IMR-90 (cell line): Measurements from ENCODE around the gene JPT2. TPM values are rescaled to one million over a fixed set of nuclear protein-coding genes. Genes with fewer than 3 reads are reported as not detected.
"Not testable (repeated sequence)": the region's sequence is repeated elsewhere in the genome, so short reads cannot be mapped to it uniquely, and the experiment has no call there.

Experiments used
- ATAC-seq: fragments of 200-7000 bp; cut with Tn5 transposase; 2 replicates; pipeline ENCODE4 v1.9.1; 2020; ENCODE audit warnings: low read depth, mild to moderate bottlenecking, moderate library complexity
- BruUV-seq: library from RNA; stranded (reverse); fragments of 400-500 nt; replicated peaks from 2 replicates; lab custom pipeline; 2021; lab: Mats Ljungman, UMichigan
- CTCF ChIA-PET: fragments of 300-600 bp; formaldehyde crosslinking; extraction: SDS; loops from one replicate; lab custom pipeline; 2021; ENCODE audit warnings: antibody characterized with exemption; lab: Yijun Ruan, JAX
- POLR2A ChIA-PET: fragments of 300-600 bp; sonication (Branson Sonifier 250); formaldehyde crosslinking; loops from one replicate; lab custom pipeline; 2022; ENCODE audit warnings: antibody characterized with exemption; ENCODE audit not compliant: unreplicated experiment; lab: Charles Lee
- DNase-seq: peaks from one replicate; pipeline ENCODE4 v3.0.0; 2013
- H2AFZ ChIP-seq: replicated peaks from 2 replicates; pipeline ENCODE3; 2013; ENCODE audit warnings: low read length, mild to moderate bottlenecking; ENCODE audit not compliant: poor library complexity
- H2AK5ac ChIP-seq: 2 replicates; pipeline ENCODE4 v1.6.1; 2013; ENCODE audit warnings: low read depth, low read length, inconsistent platforms
- H2AK9ac ChIP-seq: replicated peaks from 2 replicates; pipeline ENCODE3; 2013; ENCODE audit warnings: mild to moderate bottlenecking, low read depth, low read length, moderate library complexity; ENCODE audit not compliant: poor library complexity
- H2BK120ac ChIP-seq: 2 replicates; pipeline ENCODE4 v1.6.1; 2013; ENCODE audit warnings: low read depth, low read length, inconsistent platforms
- H2BK15ac ChIP-seq: 3 replicates; pipeline ENCODE4 v1.6.1; 2013; ENCODE audit warnings: low read depth, low read length, inconsistent platforms
- H2BK20ac ChIP-seq: 2 replicates; pipeline ENCODE4 v1.6.1; 2013; ENCODE audit warnings: low read depth, mild to moderate bottlenecking, inconsistent platforms, low read length, moderate library complexity
- H2BK5ac ChIP-seq: 2 replicates; pipeline ENCODE4 v1.6.1; 2013; ENCODE audit warnings: mild to moderate bottlenecking, low read depth, low read length, inconsistent platforms; ENCODE audit not compliant: poor library complexity, severe bottlenecking
- H3K14ac ChIP-seq: replicated peaks from 2 replicates; pipeline ENCODE4 v1.6.1; 2013; ENCODE audit warnings: low read depth, low read length, inconsistent platforms
- H3K18ac ChIP-seq: 2 replicates; pipeline ENCODE4 v1.6.1; 2013; ENCODE audit warnings: low read depth, low read length, control low read depth
- H3K23ac ChIP-seq: 2 replicates; pipeline ENCODE4 v1.6.1; 2013; ENCODE audit warnings: low read depth, low read length, inconsistent platforms
- H3K27ac ChIP-seq: 2 replicates; pipeline ENCODE4 v1.5.1; 2013; ENCODE audit warnings: mild to moderate bottlenecking, control low read depth, low read length; ENCODE audit not compliant: insufficient read depth
- H3K27me3 ChIP-seq: 2 replicates; pipeline ENCODE4 v1.6.1; 2013; ENCODE audit warnings: low read length; ENCODE audit not compliant: control insufficient read depth, insufficient read depth
- H3K36me3 ChIP-seq: 2 replicates; pipeline ENCODE4 v1.6.1; 2013; ENCODE audit warnings: low read length, mixed read lengths; ENCODE audit not compliant: control insufficient read depth, insufficient read depth
- H3K4ac ChIP-seq: 2 replicates; pipeline ENCODE4 v1.6.1; 2013; ENCODE audit warnings: low read depth, low read length, inconsistent platforms
- H3K4me1 ChIP-seq: 2 replicates; pipeline ENCODE4 v1.6.1; 2013; ENCODE audit warnings: low read length, mixed read lengths; ENCODE audit not compliant: control insufficient read depth, insufficient read depth
- H3K4me2 ChIP-seq: 2 replicates; pipeline ENCODE4 v1.6.1; 2013; ENCODE audit warnings: low read depth, mild to moderate bottlenecking, control low read depth, low read length, moderate library complexity
- H3K4me3 ChIP-seq: 2 replicates; pipeline ENCODE4 v1.5.1; 2013; ENCODE audit warnings: low read depth, mild to moderate bottlenecking, control low read depth, low read length, moderate library complexity; ENCODE audit not compliant: insufficient read depth
- H3K56ac ChIP-seq: 2 replicates; pipeline ENCODE4 v1.6.1; 2013; ENCODE audit warnings: low read length, inconsistent platforms; ENCODE audit not compliant: insufficient read depth; ENCODE audit errors: extremely low read depth
- H3K79me1 ChIP-seq, 2 experiments: 2 replicates each; pipeline ENCODE4 v1.6.1; 2013; ENCODE audit warnings: low read length in 2 of 2, inconsistent platforms in 1 of 2, low read depth in 1 of 2
- H3K9ac ChIP-seq: 2 replicates; pipeline ENCODE4 v1.6.1; 2013; ENCODE audit warnings: low read depth, low read length, control low read depth
- H3K9me1 ChIP-seq: 2 replicates; pipeline ENCODE4 v1.6.1; 2013; ENCODE audit warnings: low read length, inconsistent platforms; ENCODE audit not compliant: insufficient read depth
- H3K9me3 ChIP-seq: 2 replicates; pipeline ENCODE4 v1.6.1; 2013; ENCODE audit warnings: low read length; ENCODE audit not compliant: control insufficient read depth, insufficient read depth
- H4K20me1 ChIP-seq: 2 replicates; pipeline ENCODE4 v1.6.1; 2013; ENCODE audit warnings: low read length, inconsistent platforms; ENCODE audit not compliant: insufficient read depth
- H4K5ac ChIP-seq: 2 replicates; pipeline ENCODE4 v1.6.1; 2013; ENCODE audit warnings: mild to moderate bottlenecking, low read depth, low read length, control low read depth
- H4K8ac ChIP-seq, 2 experiments: 2 replicates each; pipeline ENCODE4 v1.6.1; 2013; ENCODE audit warnings: low read depth in 2 of 2, low read length in 2 of 2, control low read depth in 1 of 2, inconsistent platforms in 1 of 2
- H4K91ac ChIP-seq: 2 replicates; pipeline ENCODE4 v1.6.1; 2013; ENCODE audit warnings: low read depth, low read length, inconsistent platforms; ENCODE audit not compliant: insufficient read depth
- WGBS, 2 experiments: methylation state at CpG; one replicate each; pipeline versions ENCODE4 v1.1.5 to v1.1.7; 2013; ENCODE audit warnings: missing lambda C conversion rate in 2 of 2; ENCODE audit not compliant: insufficient read length in 1 of 2; ENCODE audit errors: extremely low coverage in 2 of 2; 5-methylcytosine and 5-hydroxymethylcytosine counted together
- dilution Hi-C: fragments of 300-500 bp; cut with HindIII; formaldehyde crosslinking; loops from one replicate; pipeline ENCODE4 v1.14.3; 2018; ENCODE audit warnings: low sequenced_read_pairs; ENCODE audit not compliant: unreplicated experiment
- in situ Hi-C: fragments of 300-500 bp; cut with MboI; formaldehyde crosslinking; loops from 3 replicates; pipeline ENCODE4 v1.14.3; 2019; ENCODE audit warnings: low sequenced_read_pairs, inconsistent platforms, mixed read lengths
- intact Hi-C: fragments of 100-400 bp; cut with micrococcal nuclease; formaldehyde crosslinking; loops from 2 replicates; pipeline ENCODE4 v1.10.0; 2022
- polyA plus RNA-seq, 3 experiments: library from polyadenylated mRNA; depleted of rRNA; stranded (reverse); fragments of >200 nt; gene quantifications; 2 replicates each; pipeline ENCODE4 v1.2.3, GENCODE V29; 2012; ENCODE audit warnings: low replicate concordance in 1 of 3
- total RNA-seq: library from RNA; depleted of rRNA; stranded (reverse); fragments of >200 nt; gene quantifications from 2 replicates; pipeline ENCODE4 v1.2.3, GENCODE V29; 2012

JPT2 gene
- total and polyA plus RNA-seq, 2 of the 4 experiments (the other 2 are of a cell fraction): 40.0 to 41.5 TPM

GRCh38 chr16:1719559-1720229 lies 41.6 kb downstream of the JPT2 start:
- in situ Hi-C loops, H2AFZ ChIP-seq, H4K5ac ChIP-seq, ATAC-seq, H2BK20ac ChIP-seq, H3K27me3 ChIP-seq, H4K8ac ChIP-seq, CTCF ChIA-PET, DNase-seq, H3K9ac ChIP-seq, BruUV-seq, H3K14ac ChIP-seq, POLR2A ChIA-PET, H3K4me1 ChIP-seq, H2BK5ac ChIP-seq, H3K9me3 ChIP-seq, H4K91ac ChIP-seq, H2AK5ac ChIP-seq, H2BK120ac ChIP-seq, H2AK9ac ChIP-seq, H3K4me3 ChIP-seq, H3K18ac ChIP-seq, H3K4ac ChIP-seq, intact Hi-C loops, H3K27ac ChIP-seq, H3K36me3 ChIP-seq, H2BK15ac ChIP-seq, dilution Hi-C loops, H3K23ac ChIP-seq, H3K56ac ChIP-seq, H3K4me2 ChIP-seq: not testable (repeated sequence)
- Histone ChIP-seq H3K79me1 (peaks cover 22 to 76% of the 10 kb centered on the region in 2 experiments), H3K9me1 (peaks cover 10% of the 10 kb centered on the region), H4K20me1 (peaks cover 56% of the 10 kb centered on the region)
- 61% methylated on average over 3 of the region's 12 CpGs; no CpG with 5 or more reads in 1 of the 2 experiments for WGBS, 2 experiments
